ENCODE results near the gene SMURF2.

DNA sequence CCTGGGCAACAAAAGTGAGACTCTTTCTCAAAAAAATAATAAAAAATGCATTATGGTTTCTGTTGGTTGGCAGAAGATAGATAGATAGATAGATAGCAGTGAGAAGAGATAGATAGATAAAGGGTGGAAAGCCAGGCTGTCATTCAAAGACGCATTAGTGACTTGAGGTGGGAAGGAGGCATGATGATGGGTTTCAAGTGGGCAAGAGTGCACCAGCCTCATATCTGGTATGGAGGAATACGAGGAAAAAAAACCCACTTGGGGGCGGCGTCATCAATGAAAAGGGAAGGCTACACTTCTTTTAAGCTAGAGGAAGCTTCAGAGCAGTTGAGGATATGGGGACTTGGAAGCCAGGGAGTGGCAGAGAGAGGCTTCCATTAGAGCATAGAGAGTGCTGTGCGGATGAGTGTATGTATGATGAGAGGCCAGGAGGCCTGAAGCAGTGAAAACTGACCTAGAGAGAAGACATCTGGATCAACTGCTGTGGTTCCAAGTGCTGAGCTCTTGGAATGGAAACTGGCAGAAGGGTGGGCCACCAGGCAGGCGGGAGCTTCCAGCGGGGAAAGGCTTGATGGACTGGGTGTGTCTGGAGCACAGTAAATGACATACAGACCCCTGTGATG, 123.5 kb downstream of the SMURF2 start:
- TF ChIP-seq, protein P1, sequence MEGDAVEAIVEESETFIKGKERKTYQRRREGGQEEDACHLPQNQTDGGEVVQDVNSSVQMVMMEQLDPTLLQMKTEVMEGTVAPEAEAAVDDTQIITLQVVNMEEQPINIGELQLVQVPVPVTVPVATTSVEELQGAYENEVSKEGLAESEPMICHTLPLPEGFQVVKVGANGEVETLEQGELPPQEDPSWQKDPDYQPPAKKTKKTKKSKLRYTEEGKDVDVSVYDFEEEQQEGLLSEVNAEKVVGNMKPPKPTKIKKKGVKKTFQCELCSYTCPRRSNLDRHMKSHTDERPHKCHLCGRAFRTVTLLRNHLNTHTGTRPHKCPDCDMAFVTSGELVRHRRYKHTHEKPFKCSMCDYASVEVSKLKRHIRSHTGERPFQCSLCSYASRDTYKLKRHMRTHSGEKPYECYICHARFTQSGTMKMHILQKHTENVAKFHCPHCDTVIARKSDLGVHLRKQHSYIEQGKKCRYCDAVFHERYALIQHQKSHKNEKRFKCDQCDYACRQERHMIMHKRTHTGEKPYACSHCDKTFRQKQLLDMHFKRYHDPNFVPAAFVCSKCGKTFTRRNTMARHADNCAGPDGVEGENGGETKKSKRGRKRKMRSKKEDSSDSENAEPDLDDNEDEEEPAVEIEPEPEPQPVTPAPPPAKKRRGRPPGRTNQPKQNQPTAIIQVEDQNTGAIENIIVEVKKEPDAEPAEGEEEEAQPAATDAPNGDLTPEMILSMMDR (IDR thresholded peaks at IDR 0.05 in 2 of 3, conservative IDR thresholded peaks at IDR 0.05 in 1 of 3; ENCODE audit: borderline replicate concordance in 1 of 3, insufficient read depth in 1 of 3, low read depth in 2 of 3, low read length in 2 of 3), result no peak
- TF ChIP-seq RAD21 (IDR thresholded peaks at IDR 0.05; ENCODE audit: low read depth) (no peak), POLR2AphosphoS5 (IDR thresholded peaks at IDR 0.05; ENCODE audit: low read depth, low read length) (peak; percentile 6; the same call in 1 of the 2 replicates), EGR1 (IDR thresholded peaks at IDR 0.05; ENCODE audit: low read depth) (no peak), EZH2phosphoT487 (IDR thresholded peaks at IDR 0.05; ENCODE audit: borderline replicate concordance) (no peak), EZH2 (IDR thresholded peaks at IDR 0.05) (no peak), POLR2A (IDR thresholded peaks at IDR 0.05; ENCODE audit: borderline replicate concordance, extremely low read depth, insufficient read depth, insufficient read length) (no peak), SRF (IDR thresholded peaks at IDR 0.05; ENCODE audit: low read depth) (no peak), ZNF274 (IDR thresholded peaks at IDR 0.05; ENCODE audit: low read depth, low read length) (no peak)
- TF ChIP-seq, protein P2, sequence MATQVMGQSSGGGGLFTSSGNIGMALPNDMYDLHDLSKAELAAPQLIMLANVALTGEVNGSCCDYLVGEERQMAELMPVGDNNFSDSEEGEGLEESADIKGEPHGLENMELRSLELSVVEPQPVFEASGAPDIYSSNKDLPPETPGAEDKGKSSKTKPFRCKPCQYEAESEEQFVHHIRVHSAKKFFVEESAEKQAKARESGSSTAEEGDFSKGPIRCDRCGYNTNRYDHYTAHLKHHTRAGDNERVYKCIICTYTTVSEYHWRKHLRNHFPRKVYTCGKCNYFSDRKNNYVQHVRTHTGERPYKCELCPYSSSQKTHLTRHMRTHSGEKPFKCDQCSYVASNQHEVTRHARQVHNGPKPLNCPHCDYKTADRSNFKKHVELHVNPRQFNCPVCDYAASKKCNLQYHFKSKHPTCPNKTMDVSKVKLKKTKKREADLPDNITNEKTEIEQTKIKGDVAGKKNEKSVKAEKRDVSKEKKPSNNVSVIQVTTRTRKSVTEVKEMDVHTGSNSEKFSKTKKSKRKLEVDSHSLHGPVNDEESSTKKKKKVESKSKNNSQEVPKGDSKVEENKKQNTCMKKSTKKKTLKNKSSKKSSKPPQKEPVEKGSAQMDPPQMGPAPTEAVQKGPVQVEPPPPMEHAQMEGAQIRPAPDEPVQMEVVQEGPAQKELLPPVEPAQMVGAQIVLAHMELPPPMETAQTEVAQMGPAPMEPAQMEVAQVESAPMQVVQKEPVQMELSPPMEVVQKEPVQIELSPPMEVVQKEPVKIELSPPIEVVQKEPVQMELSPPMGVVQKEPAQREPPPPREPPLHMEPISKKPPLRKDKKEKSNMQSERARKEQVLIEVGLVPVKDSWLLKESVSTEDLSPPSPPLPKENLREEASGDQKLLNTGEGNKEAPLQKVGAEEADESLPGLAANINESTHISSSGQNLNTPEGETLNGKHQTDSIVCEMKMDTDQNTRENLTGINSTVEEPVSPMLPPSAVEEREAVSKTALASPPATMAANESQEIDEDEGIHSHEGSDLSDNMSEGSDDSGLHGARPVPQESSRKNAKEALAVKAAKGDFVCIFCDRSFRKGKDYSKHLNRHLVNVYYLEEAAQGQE (IDR thresholded peaks at IDR 0.05; ENCODE audit: low read depth), result no peak

Measured in HCT116 (cell line).